ENCODE measurements around the gene STAG2. TPM values are rescaled to one million over a fixed set of nuclear protein-coding genes. Genes with fewer than 3 reads are reported as not detected.

The STAG2 gene
- total RNA-seq (ENCODE audit: low replicate concordance) = 62.2 and 100 TPM in 2 replicates

GRCh38 chrX:123961268-123962005 is at the start of gene STAG2:
STAG2 (plus strand) TSS chrX:123961706; CDS start chrX:124022628, 60,922 bp downstream.

Other genes starting within 250 kb of the STAG2 start
- gene THOC2, start 228.7 kb upstream of the STAG2 start, total RNA-seq (ENCODE audit: low replicate concordance) = 28.0 and 39.2 TPM in 2 replicates
- 37.0 and 42.5 TPM in 2 replicates for gene XIAP, start 101.7 kb upstream of the STAG2 start, total RNA-seq (ENCODE audit: low replicate concordance)

Measured in smooth muscle cell of the coronary artery (primary cell).